Natural killer cell (primary cell): ENCODE data around the gene GLI1. TPM values are rescaled to one million over a fixed set of nuclear protein-coding genes. Genes with fewer than 3 reads are reported as not detected.
A peak's percentile ranks its signal among the peaks of the same experiment; 100 is the strongest.
"Not testable (repeated sequence)": the region's sequence is repeated elsewhere in the genome, so short reads cannot be mapped to it uniquely, and the experiment has no call there.

ENCODE experiments used
- ATAC-seq, 3 donors: fragments of 150-1000 bp in 2 of 3; fragments of 200-7000 bp in 1 of 3; cut with Tn5 transposase; 1 replicate in 1 of 3; 2 replicates in 2 of 3; pipeline ENCODE4 v1.10.0; 2021; ENCODE audit warnings: mild to moderate bottlenecking in 2 of 3, moderate library complexity in 2 of 3
- DNase-seq, 2 donors: peaks; one replicate each; pipeline versions ENCODE4 v3.0.0 to v3.0.0-alpha.2; 2013 to 2021; ENCODE audit warnings: mixed read lengths in 1 of 2
- H3K27ac ChIP-seq: one replicate; pipeline ENCODE4 v1.5.1; 2013; ENCODE audit warnings: mild to moderate bottlenecking, low read length
- H3K27me3 ChIP-seq: one replicate; pipeline ENCODE4 v1.6.1; 2013; ENCODE audit warnings: low read length; ENCODE audit not compliant: control insufficient read depth, insufficient read depth
- H3K36me3 ChIP-seq: one replicate; pipeline ENCODE4 v1.6.1; 2013; ENCODE audit warnings: low read length; ENCODE audit not compliant: control insufficient read depth, insufficient read depth
- H3K4me1 ChIP-seq: one replicate; pipeline ENCODE4 v1.6.1; 2013; ENCODE audit warnings: low read length; ENCODE audit not compliant: control insufficient read depth, insufficient read depth
- H3K4me3 ChIP-seq: one replicate; pipeline ENCODE4 v1.5.1; 2013; ENCODE audit warnings: low read length
- H3K9me3 ChIP-seq: one replicate; pipeline ENCODE4 v1.6.1; 2013; ENCODE audit warnings: low read length; ENCODE audit not compliant: control insufficient read depth, insufficient read depth
- H3K27ac Mint-ChIP-seq, 2 donors: one replicate each; pipeline ENCODE4 v1.8.0; 2022; ENCODE audit warnings: mild to moderate bottlenecking in 2 of 2, mixed read lengths in 2 of 2, moderate library complexity in 1 of 2
- H3K27me3 Mint-ChIP-seq, 2 donors: one replicate each; pipeline ENCODE4 v1.8.0; 2022; ENCODE audit warnings: low read depth in 2 of 2, mixed read lengths in 2 of 2
- H3K36me3 Mint-ChIP-seq: one replicate; pipeline ENCODE4 v1.8.0; 2022; ENCODE audit warnings: mixed read lengths
- H3K4me1 Mint-ChIP-seq, 2 donors: one replicate each; pipeline ENCODE4 v1.8.0; 2022; ENCODE audit warnings: mixed read lengths in 2 of 2
- H3K4me3 Mint-ChIP-seq: one replicate; pipeline ENCODE4 v1.8.0; 2022; ENCODE audit warnings: mild to moderate bottlenecking, moderate library complexity, mixed read lengths
- H3K9me3 Mint-ChIP-seq, 2 donors: one replicate each; pipeline ENCODE4 v1.8.0; 2022; ENCODE audit warnings: mixed read lengths in 2 of 2
- CTCF ChIP-seq: fragments of 200-600 bp; IDR thresholded peaks from one replicate; pipeline ENCODE4 v1.8.0; 2022; ENCODE audit warnings: antibody characterized with exemption
- WGBS: methylation state at CpG from one replicate; pipeline ENCODE4 v1.1.7; 2013; ENCODE audit warnings: missing lambda C conversion rate; ENCODE audit not compliant: insufficient coverage; 5-methylcytosine and 5-hydroxymethylcytosine counted together
- intact Hi-C: fragments of 100-400 bp; cut with micrococcal nuclease; formaldehyde crosslinking; loops from one replicate; pipeline ENCODE4 v1.14.2; 2022
- total RNA-seq, 4 donors: library from RNA; stranded (reverse); fragments of 120-200 nt in 1 of 4; gene quantifications; one replicate each; pipeline versions ENCODE4 v1.2.3 to v1.2.4, GENCODE V29; 2013 to 2022

The GLI1 gene
- total RNA-seq, 3 donors from 2014 or later (not counting 1 experiment from before 2014, with no cell fraction given): 0.50 to 1.4 (median 0.99) TPM

- no peak for ATAC-seq
- TF ChIP-seq CTCF: no peak
- Mint-ChIP-seq H3K4me1 (peaks cover 4 to 7% of the 10 kb centered on the region in 2 donors), H3K36me3 (peaks cover 18% of the 10 kb centered on the region), H3K9me3 (no peaks in the 10 kb centered on the region), H3K27ac (peak overlapping the region in 1 of 2 donors; percentile 19), H3K4me3 (no peak overlapping the region), H3K27me3 (no peaks in the 10 kb centered on the region)
- Histone ChIP-seq H3K36me3 (peaks cover 54% of the 10 kb centered on the region), H3K4me1 (no peaks in the 10 kb centered on the region), H3K4me3 (no peak overlapping the region), H3K27ac (no peak overlapping the region), H3K9me3 (no peaks in the 10 kb centered on the region), H3K27me3 (no peaks in the 10 kb centered on the region)
- WGBS: 98% methylated on average over 11 of the region's 11 CpGs
- intact Hi-C loops: no loop called here
- no peak for DNase-seq
Measured at GRCh38 chr12:57500213-57500612, 40.6 kb downstream of the GLI1 start.

- H3K27me3 Mint-ChIP-seq, H3K4me1 ChIP-seq, intact Hi-C loops, H3K9me3 ChIP-seq, H3K4me1 Mint-ChIP-seq, ATAC-seq, H3K4me3 ChIP-seq, H3K9me3 Mint-ChIP-seq, H3K4me3 Mint-ChIP-seq, DNase-seq, H3K27me3 ChIP-seq, H3K27ac ChIP-seq: not testable (repeated sequence)
- peaks cover 59% of the 10 kb centered on the region for H3K36me3 ChIP-seq
- Mint-ChIP-seq H3K36me3 (peaks cover 18% of the 10 kb centered on the region), H3K27ac (peak overlapping the region in 1 of 2 donors; percentile 2)
- WGBS: 98% methylated on average over 19 of the region's 22 CpGs
Measured at GRCh38 chr12:57502311-57502969, 42.9 kb downstream of the GLI1 start.

GRCh38 chr12:57506541-57506940 lies 47.0 kb downstream of the GLI1 start:
- H3K27me3 Mint-ChIP-seq, intact Hi-C loops, H3K4me3 Mint-ChIP-seq, DNase-seq, H3K27ac Mint-ChIP-seq, ATAC-seq, H3K27ac ChIP-seq, H3K4me1 Mint-ChIP-seq, H3K4me1 ChIP-seq, H3K9me3 ChIP-seq, H3K9me3 Mint-ChIP-seq, H3K27me3 ChIP-seq, H3K4me3 ChIP-seq: not testable (repeated sequence)
- H3K36me3 ChIP-seq: peaks cover 42% of the 10 kb centered on the region
- WGBS: 87% methylated on average over 3 of the region's 4 CpGs
- H3K36me3 Mint-ChIP-seq: peaks cover 15% of the 10 kb centered on the region

GRCh38 chr12:57507796-57508195 lies 48.2 kb downstream of the GLI1 start:
- WGBS: 95% methylated on average over 9 of the region's 28 CpGs
- H3K4me1 ChIP-seq, ATAC-seq, intact Hi-C loops, H3K27ac ChIP-seq, H3K9me3 ChIP-seq, H3K4me3 ChIP-seq, H3K9me3 Mint-ChIP-seq, DNase-seq, H3K4me1 Mint-ChIP-seq, H3K27ac Mint-ChIP-seq, H3K27me3 ChIP-seq, H3K4me3 Mint-ChIP-seq, H3K27me3 Mint-ChIP-seq: not testable (repeated sequence)
- peaks cover 16% of the 10 kb centered on the region for H3K36me3 Mint-ChIP-seq
- peaks cover 46% of the 10 kb centered on the region for H3K36me3 ChIP-seq

- Histone ChIP-seq H3K36me3 (peaks cover 62% of the 10 kb centered on the region), H3K27me3 (no peaks in the 10 kb centered on the region), H3K27ac (no peak overlapping the region), H3K4me3 (no peak overlapping the region), H3K4me1 (no peaks in the 10 kb centered on the region), H3K9me3 (no peaks in the 10 kb centered on the region)
- no peak for TF ChIP-seq CTCF
- intact Hi-C loops: no loop called here
- H3K9me3 Mint-ChIP-seq: no peaks in the 10 kb centered on the region
- 100% methylated on average over 4 of the region's 4 CpGs for WGBS
- no peak for ATAC-seq
- H3K4me1 Mint-ChIP-seq: peaks cover 0 to 5% of the 10 kb centered on the region in 2 donors
- H3K4me3 Mint-ChIP-seq: no peak overlapping the region
- no peak for DNase-seq
- no peak overlapping the region for H3K27ac Mint-ChIP-seq
- H3K36me3 Mint-ChIP-seq: peaks cover 19% of the 10 kb centered on the region
- H3K27me3 Mint-ChIP-seq: no peaks in the 10 kb centered on the region
Measured at GRCh38 chr12:57511161-57511560, 51.6 kb downstream of the GLI1 start.
